ENCODE results near the gene VAC14.
"Not testable (repeated sequence)": the region's sequence is repeated elsewhere in the genome, so short reads cannot be mapped to it uniquely, and the experiment has no call there.

DNA sequence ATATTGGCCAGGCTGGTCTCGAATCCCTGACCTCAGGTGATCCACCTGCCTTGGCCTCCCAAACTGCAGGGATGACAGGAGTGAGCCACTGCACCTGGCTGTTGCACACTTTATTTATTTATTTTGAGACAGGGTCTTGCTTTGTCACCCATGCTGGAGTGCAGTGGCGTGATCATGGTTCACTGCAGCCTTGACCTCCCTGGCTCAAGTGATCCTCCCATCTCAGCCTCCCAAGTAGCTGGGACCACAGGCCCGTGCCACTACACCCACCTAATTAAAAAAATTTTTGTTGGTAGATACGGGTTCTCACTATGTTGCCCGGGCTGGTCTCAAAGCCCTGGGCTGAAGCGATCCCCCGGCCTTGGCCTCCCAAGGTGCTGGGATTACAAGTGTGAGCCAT is 157.7 kb downstream of the VAC14 start:
- TF ChIP-seq POLR2AphosphoS5 (IDR thresholded peaks at IDR 0.05; ENCODE audit: low read depth, low read length); PAX5 (IDR thresholded peaks at IDR 0.05; ENCODE audit: insufficient read depth, low read length, severe bottlenecking); TAF1 (IDR thresholded peaks at IDR 0.05; ENCODE audit: low read depth, low read length); POLR2A (IDR thresholded peaks at IDR 0.05; ENCODE audit: low read depth, low read length): not testable (repeated sequence)

All from GM12891 (cell line).